Hepatocyte (in vitro differentiated cells): ENCODE data around the gene ATP5PD.

Experiments used
- CTCF ChIP-seq: fragments of 200-600 bp; sonication (generic); IDR thresholded peaks from 2 replicates; pipeline ENCODE4 v1.5.1; 2016; ENCODE audit warnings: antibody characterized with exemption, mild to moderate bottlenecking; ENCODE audit not compliant: poor library complexity
- EZH2 ChIP-seq: fragments of 200-600 bp; sonication (generic); IDR thresholded peaks from 2 replicates; pipeline ENCODE4 v1.6.1; 2016; ENCODE audit warnings: antibody characterized with exemption, mild to moderate bottlenecking, borderline replicate concordance

- TF ChIP-seq CTCF (no peak), EZH2 (no peak)
Observed at GRCh38 chr17:75006653-75007052, 40.1 kb downstream of the ATP5PD start.
